HG03571 (cell line): ENCODE results near the gene MYBPH.

Experiments
- ATAC-seq: cut with Tn5 transposase; IDR thresholded peaks from one replicate; pipeline ENCODE4 v1.9.1; 2021; ENCODE audit not compliant: unreplicated experiment

Gene MYBPH

DNA sequence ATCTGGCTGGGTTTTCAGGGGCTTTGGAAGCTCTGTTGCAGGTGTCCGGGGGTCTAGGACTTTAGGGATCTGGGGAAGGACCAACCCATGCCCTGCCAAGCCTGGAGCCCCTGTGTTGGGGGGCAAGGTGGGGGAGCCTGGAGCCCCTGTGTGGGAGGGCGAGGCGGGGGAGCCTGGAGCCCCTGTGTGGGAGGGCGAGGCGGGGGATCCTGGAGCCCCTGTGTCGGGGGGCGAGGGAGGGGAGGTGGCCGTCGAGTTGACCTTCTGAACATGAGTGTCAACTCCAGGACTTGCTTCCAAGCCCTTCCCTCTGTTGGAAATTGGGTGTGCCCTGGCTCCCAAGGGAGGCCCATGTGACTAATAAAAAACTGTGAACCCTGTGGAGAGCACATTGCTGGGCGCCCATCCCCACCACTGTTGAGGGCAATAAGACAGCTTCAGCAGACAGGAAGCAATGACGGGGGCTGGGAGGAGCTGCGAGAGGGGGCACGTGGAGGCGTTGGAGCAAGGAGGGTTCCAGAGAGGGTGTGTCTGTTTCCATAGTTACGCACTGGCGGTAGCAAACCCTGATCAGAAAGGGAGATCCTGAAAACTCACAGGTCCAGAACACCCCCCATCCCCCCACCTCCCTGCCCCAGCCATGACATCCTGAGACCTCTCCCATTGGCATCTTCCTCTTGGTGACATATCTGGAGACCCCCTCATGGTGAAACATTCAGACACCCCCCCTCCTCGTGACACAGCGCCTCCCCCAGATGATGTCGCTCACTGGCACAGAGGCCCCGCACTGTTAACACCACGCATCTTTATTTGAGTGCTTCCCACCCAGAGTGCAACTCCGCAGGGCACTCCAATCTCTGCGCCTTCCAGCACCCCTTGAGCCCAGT is 8.4 kb downstream of the MYBPH start:
- no peak for ATAC-seq

DNA sequence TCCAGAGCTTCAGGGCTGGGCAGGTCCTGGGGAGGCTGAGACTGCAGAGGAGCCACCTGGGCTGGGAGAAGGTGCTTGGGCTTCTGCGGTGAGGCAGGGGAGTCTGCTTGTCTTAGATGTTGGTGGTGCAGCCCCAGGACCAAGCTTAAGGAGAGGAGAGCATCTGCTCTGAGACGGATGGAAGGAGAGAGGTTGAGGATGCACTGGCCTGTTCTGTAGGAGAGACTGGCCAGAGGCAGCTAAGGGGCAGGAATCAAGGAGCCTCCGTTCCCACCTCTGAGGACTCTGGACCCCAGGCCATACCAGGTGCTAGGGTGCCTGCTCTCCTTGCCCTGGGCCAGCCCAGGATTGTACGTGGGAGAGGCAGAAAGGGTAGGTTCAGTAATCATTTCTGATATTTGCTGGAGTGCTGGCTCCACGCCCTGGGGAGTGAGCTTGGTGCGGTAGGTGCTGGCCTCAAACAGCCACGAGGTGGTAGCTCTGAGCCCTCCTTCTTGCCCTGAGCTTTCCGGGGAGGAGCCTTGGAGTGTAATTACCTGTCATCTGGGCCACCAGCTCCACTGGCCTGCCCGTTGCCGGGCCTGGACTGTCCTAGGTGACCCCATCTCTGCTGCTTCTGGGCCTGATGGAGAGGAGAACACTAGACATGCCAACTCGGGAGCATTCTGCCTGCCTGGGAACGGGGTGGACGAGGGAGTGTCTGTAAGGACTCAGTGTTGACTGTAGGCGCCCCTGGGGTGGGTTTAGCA is 9.3 kb downstream of the MYBPH start:
- ATAC-seq, result no peak

DNA sequence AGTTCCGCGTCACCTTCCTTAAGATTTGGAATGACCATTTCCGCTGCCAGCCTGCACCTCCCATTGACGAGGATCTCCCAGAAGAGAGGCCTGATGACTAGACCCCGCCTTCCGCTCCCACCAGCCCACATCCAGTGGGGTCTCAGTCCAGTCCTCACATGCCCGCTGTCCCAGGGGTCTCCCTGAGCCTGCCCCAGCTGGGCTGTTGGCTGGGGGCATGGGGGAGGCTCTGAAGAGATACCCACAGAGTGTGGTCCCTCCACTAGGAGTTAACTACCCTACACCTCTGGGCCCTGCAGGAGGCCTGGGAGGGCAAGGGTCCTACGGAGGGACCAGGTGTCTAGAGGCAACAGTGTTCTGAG is 9.8 kb downstream of the MYBPH start:
- ATAC-seq, result no peak

DNA sequence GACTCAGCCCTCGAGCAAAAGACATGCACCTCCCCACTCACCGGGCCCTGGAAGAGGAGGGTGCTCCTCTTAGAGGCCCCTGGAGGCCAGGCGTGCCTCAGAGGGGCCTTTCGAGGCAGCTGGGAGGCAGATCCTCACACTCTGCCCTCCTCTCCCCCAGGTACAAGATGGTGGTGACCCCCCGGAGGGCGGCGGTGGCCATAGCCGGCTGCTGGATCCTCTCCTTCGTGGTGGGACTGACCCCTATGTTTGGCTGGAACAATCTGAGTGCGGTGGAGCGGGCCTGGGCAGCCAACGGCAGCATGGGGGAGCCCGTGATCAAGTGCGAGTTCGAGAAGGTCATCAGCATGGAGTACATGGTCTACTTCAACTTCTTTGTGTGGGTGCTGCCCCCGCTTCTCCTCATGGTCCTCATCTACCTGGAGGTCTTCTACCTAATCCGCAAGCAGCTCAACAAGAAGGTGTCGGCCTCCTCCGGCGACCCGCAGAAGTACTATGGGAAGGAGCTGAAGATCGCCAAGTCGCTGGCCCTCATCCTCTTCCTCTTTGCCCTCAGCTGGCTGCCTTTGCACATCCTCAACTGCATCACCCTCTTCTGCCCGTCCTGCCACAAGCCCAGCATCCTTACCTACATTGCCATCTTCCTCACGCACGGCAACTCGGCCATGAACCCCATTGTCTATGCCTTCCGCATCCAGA is 10.4 kb downstream of the MYBPH start:
- no peak for ATAC-seq

DNA sequence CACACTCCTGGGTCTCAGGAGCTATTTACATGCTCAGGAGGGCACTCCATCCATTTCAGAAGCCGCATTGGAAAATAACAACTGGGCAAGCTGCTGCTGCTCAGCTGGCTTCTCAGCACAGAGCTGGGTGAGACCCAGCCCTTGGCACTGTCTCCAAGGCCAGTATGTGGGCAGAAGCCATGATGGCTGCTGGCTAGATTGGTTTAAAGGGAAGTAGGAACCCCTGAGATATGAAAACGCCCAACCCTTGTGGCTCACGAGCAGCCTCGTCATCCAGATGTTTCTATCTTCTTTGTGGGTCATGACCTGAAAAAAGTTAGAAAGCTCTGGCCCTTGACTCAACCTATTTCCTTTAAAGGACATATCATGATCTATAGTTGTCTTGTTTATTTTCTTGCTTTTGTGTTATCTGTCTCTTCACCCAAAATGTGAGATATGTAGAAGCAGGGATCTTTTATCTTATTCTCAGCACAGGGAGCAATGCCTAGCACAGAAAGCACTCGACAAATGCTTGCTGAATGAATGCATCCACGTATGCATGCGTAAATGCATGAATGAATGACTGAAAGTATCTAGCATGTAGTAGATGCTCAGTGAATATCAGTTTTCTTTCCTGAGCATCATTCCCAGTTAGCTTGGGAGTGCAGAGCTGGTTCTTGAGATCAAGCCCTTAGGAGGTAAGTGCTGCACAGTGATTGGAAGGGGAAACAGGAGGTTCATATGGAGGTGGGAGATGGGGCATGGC is 11.6 kb downstream of the MYBPH start:
- no peak for ATAC-seq

DNA sequence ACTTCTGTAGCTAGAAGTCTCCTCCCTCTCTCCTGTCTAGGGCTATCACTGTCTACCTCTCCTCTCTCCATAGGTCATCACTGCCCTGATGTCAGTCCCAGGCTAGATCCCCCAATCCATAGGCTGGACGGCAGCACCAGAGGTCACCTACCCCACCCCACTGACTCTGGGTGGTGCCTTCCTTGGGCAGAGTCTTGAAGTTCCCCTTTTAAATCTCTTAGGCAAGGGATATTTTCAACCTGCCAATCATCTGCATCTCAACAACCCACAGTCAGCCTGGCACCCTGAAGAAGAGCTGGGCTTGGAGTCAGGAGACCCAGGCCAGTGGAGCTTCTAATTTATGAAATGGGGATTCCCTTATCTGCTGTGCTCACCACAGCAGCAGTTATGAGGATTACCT is 13.2 kb downstream of the MYBPH start:
- ATAC-seq, result no peak

DNA sequence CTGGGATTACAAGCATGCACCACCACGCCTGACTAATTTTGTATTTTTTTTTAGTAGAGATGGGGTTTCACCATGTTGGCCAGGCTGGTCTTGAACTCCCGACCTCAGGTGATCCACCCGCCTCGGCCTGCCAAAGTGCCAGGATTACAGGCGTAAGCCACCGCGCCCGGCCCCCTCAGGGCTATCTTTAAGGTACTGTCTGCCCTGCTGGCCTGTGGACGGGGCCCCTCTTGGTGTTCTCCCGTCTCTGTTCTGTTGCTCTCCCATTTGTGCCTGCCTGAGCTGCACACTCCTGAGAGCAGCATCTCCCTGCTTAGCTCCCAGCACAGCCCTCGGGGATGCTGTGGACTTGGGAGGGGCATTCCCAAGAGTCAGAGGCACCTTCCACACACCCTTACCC is 13.9 kb downstream of the MYBPH start:
- ATAC-seq, result no peak

DNA sequence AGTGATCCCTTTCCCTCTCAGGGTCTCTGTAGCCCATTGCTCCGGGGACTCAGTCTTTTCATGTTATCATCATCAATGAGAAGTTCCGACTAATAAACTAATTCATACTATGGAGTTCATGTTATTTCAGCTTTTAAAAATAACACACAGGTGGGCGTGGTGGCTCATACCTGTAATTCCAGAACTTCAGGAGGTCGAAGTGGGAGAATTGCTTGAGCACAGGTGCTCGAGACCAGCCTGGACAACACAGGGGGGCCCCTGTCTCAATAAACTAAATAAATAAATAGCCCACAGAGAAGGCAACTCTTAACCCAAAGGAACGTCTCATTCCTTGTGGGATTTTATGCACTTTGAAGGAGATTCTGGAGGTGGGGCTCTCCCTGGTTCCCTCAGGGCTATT is 14.5 kb downstream of the MYBPH start:
- ATAC-seq, result no peak

DNA sequence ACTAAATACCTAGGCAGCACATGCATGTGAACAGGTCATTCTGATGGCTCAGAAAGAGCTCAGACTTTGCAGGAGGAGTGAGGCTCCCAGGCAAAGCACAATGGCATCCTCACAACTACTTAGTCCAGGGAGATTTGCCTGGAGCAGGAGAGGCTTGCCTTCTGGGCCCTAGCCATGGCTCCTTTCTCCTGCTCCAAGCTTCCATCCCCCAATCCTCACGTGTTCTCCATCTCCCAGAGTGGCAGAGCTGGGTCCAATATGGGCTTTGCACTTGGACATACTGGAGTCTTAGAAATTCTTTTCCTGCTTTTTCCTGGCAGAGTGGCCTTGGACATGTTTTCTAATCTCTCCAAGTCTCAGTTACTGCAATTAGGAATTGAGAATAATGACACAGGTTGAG is 15.8 kb downstream of the MYBPH start:
- ATAC-seq, result no peak

DNA sequence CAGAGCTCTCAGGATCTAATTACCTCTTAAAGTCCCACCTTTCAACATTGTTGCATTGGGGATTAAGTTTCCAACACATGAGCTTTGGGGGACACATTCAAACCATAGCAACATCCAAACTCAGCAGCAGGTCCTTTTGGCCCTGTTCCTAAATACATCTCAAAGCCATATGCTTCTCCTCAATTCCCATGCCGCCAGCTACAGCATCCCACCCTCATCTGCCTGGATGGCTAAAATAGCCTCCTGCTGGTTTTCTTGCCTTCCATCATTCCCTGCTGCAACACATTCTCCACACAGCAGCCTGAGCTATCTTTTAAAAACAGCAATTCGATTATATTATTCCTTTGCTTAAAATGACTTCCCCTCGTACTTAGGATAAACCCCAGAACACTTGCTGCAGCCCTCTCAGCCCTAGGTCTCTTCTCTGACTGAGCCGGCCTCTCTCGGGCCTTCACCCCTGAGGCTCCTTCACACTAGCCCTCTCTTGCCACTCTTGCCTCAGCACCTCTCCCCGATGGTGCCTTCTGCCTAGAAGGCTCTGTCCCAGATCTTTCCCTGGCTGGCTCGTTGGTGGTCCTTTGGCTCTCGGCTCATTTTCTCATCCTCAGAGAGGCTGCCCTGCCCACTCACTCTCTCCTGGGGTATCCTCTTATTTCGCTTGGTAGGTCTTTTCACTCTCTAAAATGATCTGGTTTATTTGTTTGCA is 16.5 kb downstream of the MYBPH start:
- no peak for ATAC-seq

DNA sequence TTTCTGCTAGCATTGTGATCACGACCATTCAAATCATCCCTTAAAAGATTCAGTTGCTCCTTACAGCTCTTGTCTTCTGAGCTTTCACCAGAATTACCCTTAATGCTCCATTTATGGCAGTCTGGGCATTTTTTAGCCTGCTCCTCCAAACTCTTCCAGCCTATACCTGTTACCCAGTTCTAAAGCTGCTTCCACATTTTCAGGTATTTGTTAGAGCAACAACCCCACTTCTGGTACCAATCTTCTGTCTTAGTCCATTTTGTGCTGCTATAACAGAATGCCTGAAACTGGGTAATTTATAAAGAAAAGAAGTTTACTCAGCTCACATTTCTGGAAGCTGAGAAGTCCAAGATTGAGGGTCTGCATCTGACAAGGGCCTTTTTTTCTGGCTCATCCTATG is 17.2 kb downstream of the MYBPH start:
- ATAC-seq, result no peak

DNA sequence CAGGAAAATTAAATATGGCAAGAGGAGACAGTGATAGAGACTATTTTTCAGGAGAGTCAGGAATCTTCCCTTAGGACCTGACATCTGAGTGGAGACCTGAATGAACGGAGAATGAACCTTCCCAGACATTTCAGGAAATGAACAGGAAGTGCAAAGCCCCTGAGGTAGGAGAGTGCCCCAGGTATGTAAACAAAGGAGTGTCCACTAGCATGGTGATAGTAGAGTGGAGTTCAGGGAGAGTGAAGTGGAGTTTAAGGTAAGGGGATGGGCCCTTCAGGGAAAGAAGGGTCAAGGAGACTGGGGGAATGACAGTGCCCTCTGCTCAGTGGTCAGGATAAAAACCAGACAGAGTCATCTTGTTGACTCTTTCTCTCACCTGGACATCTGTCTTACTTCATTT is 19.3 kb downstream of the MYBPH start:
- no peak for ATAC-seq

DNA sequence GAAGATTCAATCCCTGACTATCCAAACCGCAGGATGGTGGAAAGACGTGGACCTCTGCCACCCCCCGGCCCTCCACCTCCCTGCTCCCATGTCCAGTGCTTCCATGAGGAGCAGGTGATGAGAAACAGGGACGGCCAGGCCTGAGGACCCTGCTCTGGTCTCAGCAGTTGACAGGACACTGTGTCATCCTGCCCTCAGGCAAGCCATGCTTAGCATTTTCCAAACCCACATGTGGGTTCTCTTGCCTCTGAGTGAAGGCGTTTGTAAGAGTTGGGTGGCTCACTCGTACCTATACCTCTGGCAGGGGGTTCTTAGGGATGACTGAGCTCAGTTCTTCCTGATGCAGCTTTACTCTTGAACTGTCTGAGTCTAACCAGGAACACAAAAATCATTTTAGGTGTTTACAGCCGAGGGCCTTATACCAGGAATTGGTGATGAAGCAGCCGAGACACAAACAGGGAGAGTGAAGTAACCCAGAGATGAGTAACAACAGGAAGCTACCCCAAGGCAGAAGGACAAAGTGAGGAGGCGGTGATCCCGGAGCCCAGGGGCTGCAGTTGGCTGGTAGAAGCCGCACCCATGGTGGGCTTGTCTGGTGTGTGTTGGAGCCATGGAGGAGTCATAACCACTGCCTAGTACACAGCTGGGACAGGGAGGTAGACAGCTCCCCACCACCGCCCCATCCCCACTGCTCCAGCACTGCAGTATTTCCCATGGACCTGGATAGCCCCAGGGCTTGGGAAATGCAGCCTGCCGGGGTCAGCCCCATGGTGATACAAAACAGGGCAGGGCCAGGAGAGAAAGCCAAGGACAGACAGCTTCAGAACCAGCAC is 21.4 kb downstream of the MYBPH start:
- ATAC-seq, result no peak

DNA sequence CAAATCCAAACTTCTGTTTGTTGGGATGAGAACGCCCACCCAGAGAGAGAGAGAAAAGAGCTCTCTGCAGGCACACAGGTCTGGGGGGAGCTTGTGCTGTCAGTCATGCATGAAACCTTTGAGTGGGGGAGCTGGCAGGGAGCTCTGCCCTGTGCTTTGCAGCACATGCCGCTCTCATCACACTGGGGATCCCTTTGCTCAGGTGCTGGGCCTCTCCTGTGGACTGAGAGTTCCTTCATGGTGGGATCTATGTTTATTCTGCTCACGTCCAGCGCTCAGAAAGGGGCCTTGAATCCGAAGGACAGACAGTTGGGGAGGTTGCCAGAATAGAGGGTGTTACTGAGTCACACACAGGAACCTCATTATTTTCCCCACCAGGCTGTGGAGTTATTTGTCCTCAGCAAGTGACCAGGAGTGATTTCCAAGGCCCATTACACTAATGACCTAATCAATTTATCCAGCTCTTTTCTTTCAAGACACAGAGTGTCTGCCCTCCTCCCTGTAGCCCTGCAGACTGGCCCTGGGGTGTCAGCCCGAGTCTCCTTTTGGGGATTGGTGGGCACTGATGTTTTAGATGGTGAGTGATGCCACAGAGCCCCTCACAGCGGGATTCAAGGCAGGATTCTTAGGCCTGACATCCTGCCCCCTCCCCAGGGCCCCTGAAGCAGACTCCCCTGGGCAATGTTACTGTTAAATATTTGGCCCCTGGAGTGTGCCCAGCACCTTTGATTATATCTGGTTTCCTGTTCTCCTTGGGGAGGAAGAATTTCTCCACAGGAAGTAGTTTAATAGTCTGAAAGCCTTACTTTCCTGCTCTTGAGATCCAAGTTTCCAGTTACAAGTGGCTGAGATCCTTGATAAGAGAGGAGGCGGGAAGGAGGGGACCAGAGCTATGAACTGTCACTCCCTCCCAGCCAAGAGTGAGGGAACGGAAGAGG is 22.3 kb downstream of the MYBPH start:
- no peak for ATAC-seq

DNA sequence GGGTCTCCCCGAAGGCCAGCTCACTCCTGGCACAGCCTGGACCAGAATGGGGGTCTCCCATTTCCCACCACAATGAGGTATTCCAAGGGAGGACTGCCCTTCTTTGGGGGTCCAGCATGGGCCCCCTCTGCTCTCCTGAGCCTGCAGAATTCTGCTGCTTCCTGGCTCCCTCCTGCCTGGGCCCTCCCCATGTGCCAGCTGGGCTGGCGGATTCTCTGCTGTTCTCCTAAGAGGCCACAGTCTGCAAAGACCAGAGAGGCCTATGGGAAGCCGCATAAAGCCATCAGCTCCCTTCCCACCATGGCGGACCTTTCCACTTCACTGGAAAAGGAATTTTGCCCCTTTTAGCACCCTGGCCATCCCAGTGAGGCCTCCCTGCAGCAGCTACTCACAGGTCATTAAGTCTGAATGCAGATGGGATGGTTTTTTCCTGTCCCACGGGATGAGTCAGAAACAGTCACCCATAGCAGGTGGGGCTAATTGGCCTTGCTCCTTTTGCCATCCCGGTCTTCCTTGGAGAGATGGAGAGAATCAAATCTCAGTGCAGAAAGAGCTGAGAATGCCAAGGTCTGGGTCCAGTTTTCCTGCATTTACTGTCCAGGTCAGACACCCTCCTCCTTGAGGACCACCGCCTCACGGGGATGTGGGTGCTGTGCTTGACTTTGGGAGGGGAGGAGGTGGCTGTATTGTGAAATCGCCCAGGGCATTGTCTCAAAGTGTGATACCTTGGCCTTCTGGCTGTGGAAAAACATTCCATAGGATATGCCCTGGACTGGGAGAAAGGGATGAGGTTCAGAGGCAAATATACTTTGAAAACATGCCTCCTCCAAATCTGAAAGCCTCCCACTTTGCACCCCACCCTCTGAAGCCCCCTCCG is 23.2 kb downstream of the MYBPH start:
- no peak for ATAC-seq

DNA sequence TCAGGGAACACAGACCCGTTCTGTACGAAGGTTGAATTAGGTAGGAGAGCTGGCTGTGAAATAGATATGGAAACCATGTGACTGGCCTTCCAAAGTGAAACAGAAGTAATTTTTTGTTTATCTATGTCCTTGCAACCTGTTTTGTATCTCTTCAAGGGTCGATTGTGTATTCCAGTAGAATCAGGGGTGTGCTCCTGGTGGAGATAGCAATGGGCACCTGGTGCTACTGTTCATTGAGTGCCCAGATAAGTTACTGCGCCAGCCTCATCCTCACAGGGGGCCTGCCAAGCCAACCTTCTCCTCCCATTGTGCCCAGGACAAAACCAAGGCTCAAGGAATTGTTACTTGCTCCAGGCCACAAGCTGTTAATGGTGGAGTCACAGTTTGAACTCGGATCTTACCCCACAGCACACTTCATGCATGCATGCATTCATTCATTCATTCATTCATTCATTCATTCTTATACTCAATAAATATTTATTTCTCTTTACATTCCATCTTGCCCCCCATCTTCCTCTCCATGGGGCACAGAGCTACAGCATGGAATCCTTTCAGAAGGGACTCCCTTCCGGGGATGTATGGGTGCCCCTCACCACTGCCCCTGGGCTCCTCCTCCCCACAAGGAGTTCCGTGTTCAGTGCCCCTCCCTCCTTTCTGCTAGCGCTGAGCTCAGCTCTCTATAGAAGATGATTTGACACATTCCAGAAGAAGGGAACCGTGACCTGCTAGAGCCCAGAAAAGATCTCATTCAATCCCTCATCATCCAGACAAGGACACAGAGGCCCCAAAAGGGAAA is 24.1 kb downstream of the MYBPH start:
- no peak for ATAC-seq
